ENCODE measurements around the gene CNTFR.

GRCh38 chr9:34507966-34508365, 81.6 kb downstream of the CNTFR start:
- no peak for TF ChIP-seq POLR2AphosphoS5 (IDR thresholded peaks at IDR 0.05)
- TF ChIP-seq POLR2A (IDR thresholded peaks at IDR 0.05) = no peak
